SU-DHL-6 (cell line): ENCODE measurements around the gene PEX12.
A peak's percentile ranks its signal among the peaks of the same experiment; 100 is the strongest.
"Not testable (repeated sequence)": the region's sequence is repeated elsewhere in the genome, so short reads cannot be mapped to it uniquely, and the experiment has no call there.

ENCODE experiments used
- H2AFZ ChIP-seq: fragments of 200-600 bp; sonication (generic); 2 replicates; pipeline ENCODE4 v1.6.1; 2014; ENCODE audit warnings: low read depth, mild to moderate bottlenecking, moderate library complexity, mixed read lengths, antibody characterized with exemption, low read length; ENCODE audit not compliant: severe bottlenecking
- H3F3A ChIP-seq: fragments of 200-600 bp; shearing (Covaris generic); 2 replicates; pipeline ENCODE4 v1.6.0; 2016; ENCODE audit warnings: antibody characterized with exemption, mild to moderate bottlenecking; ENCODE audit not compliant: insufficient read depth
- H3K27ac ChIP-seq: fragments of 200-600 bp; sonication (generic); 2 replicates; pipeline ENCODE4 v1.5.1; 2016; ENCODE audit warnings: low read depth, mild to moderate bottlenecking, low read length, moderate library complexity, mixed read lengths
- H3K27me3 ChIP-seq: fragments of 200-600 bp; sonication (generic), shearing (Covaris generic); 2 replicates; pipeline ENCODE4 v1.6.0; 2014; ENCODE audit warnings: mild to moderate bottlenecking, low read length
- H3K36me3 ChIP-seq: fragments of 200-600 bp; sonication (generic); 2 replicates; pipeline ENCODE4 v1.6.1; 2014; ENCODE audit warnings: mild to moderate bottlenecking, low read length, mixed read lengths
- H3K4me2 ChIP-seq: fragments of 300-600, 200-600 bp; shearing (Covaris generic), sonication (generic); 2 replicates; pipeline ENCODE4 v1.6.0; 2014; ENCODE audit warnings: low read length, low read depth, mild to moderate bottlenecking; ENCODE audit not compliant: poor library complexity, severe bottlenecking
- H3K4me3 ChIP-seq: fragments of 200-600 bp; sonication (generic); 2 replicates; pipeline ENCODE4 v1.5.1; 2014; ENCODE audit warnings: antibody characterized with exemption, low read length, mild to moderate bottlenecking, mixed read lengths; ENCODE audit not compliant: insufficient read depth, poor library complexity, severe bottlenecking
- H3K79me2 ChIP-seq: fragments of 200-600 bp; sonication (generic); 2 replicates; pipeline ENCODE4 v1.6.1; 2014; ENCODE audit warnings: mild to moderate bottlenecking, low read length, moderate library complexity; ENCODE audit not compliant: insufficient read depth
- H3K9ac ChIP-seq: fragments of 200-600 bp; sonication (generic); 2 replicates; pipeline ENCODE4 v1.7.0; 2014; ENCODE audit warnings: mild to moderate bottlenecking, low read length
- H3K9me2 ChIP-seq: fragments of 200-600 bp; sonication (generic); replicated peaks from 2 replicates; pipeline ENCODE4 v1.6.1; 2014; ENCODE audit warnings: low read length; ENCODE audit not compliant: insufficient read depth
- H3K9me3 ChIP-seq: fragments of 200-600 bp; sonication (generic); 2 replicates; pipeline ENCODE4 v1.6.1; 2014; ENCODE audit warnings: low read length, mixed read lengths; ENCODE audit not compliant: insufficient read depth
- H4K20me1 ChIP-seq: fragments of 200-600 bp; sonication (generic); 2 replicates; pipeline ENCODE4 v1.6.1; 2014; ENCODE audit warnings: low read depth, mild to moderate bottlenecking, antibody characterized with exemption, low read length, moderate library complexity, mixed read lengths
- CTCF ChIP-seq: fragments of 200-600 bp; sonication (generic); IDR thresholded peaks from one replicate; pipeline ENCODE4 v1.5.1; 2017; ENCODE audit warnings: antibody characterized with exemption, mild to moderate bottlenecking, low read length, moderate library complexity; ENCODE audit not compliant: insufficient read depth, poor library complexity, severe bottlenecking
- EZH2phosphoT487 ChIP-seq: fragments of 200-600 bp; sonication (generic), shearing (Covaris generic); conservative IDR thresholded peaks from 2 replicates; pipeline ENCODE4 v1.6.1; 2018; ENCODE audit warnings: mild to moderate bottlenecking, antibody characterized with exemption, low read length, moderate library complexity, mixed read lengths

Gene PEX12

GRCh38 chr17:35614810-35615209 is 36.4 kb upstream of the PEX12 start:
- Histone ChIP-seq H3K36me3 (no peaks in the 10 kb centered on the region), H3K4me3 (no peak overlapping the region), H4K20me1 (no peaks in the 10 kb centered on the region), H3K79me2 (no peaks in the 10 kb centered on the region), H3F3A (no peaks in the 10 kb centered on the region), H3K4me2 (no peak overlapping the region), H3K9me2 (no peaks in the 10 kb centered on the region), H3K9ac (no peak overlapping the region), H2AFZ (no peak overlapping the region), H3K27me3 (no peaks in the 10 kb centered on the region), H3K27ac (no peak overlapping the region), H3K9me3 (no peaks in the 10 kb centered on the region)
- TF ChIP-seq CTCF (no peak), EZH2phosphoT487 (no peak)

- Histone ChIP-seq H3K4me3 (no peak overlapping the region), H3K9ac (no peak overlapping the region), H3K27me3 (no peaks in the 10 kb centered on the region), H3K9me3 (no peaks in the 10 kb centered on the region), H3K9me2 (no peaks in the 10 kb centered on the region), H2AFZ (no peak overlapping the region), H3K4me2 (no peak overlapping the region), H3K36me3 (0 out of 2 replicates have a peak, but pooled peaks cover 2% of the 10 kb centered on the region), H3K27ac (no peak overlapping the region), H3K79me2 (no peaks in the 10 kb centered on the region), H3F3A (no peaks in the 10 kb centered on the region), H4K20me1 (no peaks in the 10 kb centered on the region)
- TF ChIP-seq CTCF: peak; percentile 49
- TF ChIP-seq EZH2phosphoT487: no peak
These were observed 34.7 kb upstream of the PEX12 start for GRCh38 chr17:35612924-35613521.

- not testable (repeated sequence) for H3F3A ChIP-seq, H3K9ac ChIP-seq, H4K20me1 ChIP-seq, H3K27ac ChIP-seq, H3K36me3 ChIP-seq, H3K9me2 ChIP-seq, H2AFZ ChIP-seq, H3K9me3 ChIP-seq, H3K4me2 ChIP-seq, H3K79me2 ChIP-seq, H3K27me3 ChIP-seq, H3K4me3 ChIP-seq
These were observed 32.4 kb upstream of the PEX12 start for GRCh38 chr17:35610746-35611145.

- Histone ChIP-seq H3K9me2 (no peaks in the 10 kb centered on the region), H3K4me3 (no peak overlapping the region), H3K36me3 (peaks cover 5% of the 10 kb centered on the region; the same call in 1 of the 2 replicates), H3K79me2 (no peaks in the 10 kb centered on the region), H3K27me3 (no peaks in the 10 kb centered on the region), H3K9ac (no peak overlapping the region), H3K4me2 (no peak overlapping the region), H2AFZ (no peak overlapping the region), H4K20me1 (no peaks in the 10 kb centered on the region), H3K9me3 (no peaks in the 10 kb centered on the region), H3F3A (no peaks in the 10 kb centered on the region), H3K27ac (no peak overlapping the region)
- no peak for TF ChIP-seq EZH2phosphoT487
- no peak for TF ChIP-seq CTCF
These were observed 31.5 kb upstream of the PEX12 start for GRCh38 chr17:35609831-35610230.
